KBM-7 (cell line): ENCODE measurements around the gene TMEM254.
"Not testable (repeated sequence)": the region's sequence is repeated elsewhere in the genome, so short reads cannot be mapped to it uniquely, and the experiment has no call there.

Source experiments
- DNase-seq: peaks from one replicate; pipeline ENCODE4 v3.0.0-alpha.2; 2015
- in situ Hi-C: fragments of 300-500 bp; cut with MboI; formaldehyde crosslinking; loops from 2 replicates; pipeline ENCODE4 v1.14.3; 2020; ENCODE audit warnings: low sequenced_read_pairs, low pct_unique_long_range_greater_than_20kb, mixed read lengths

The TMEM254 gene

GRCh38 chr10:80070057-80070456 is 8.4 kb upstream of the TMEM254 start:
- DNase-seq = no peak
- in situ Hi-C loops = no loop called here

- in situ Hi-C loops = no loop called here
- DNase-seq = no peak
Measured at GRCh38 chr10:80072584-80072983, 5.9 kb upstream of the TMEM254 start.

GRCh38 chr10:80075781-80076180 is 2.7 kb upstream of the TMEM254 start:
- DNase-seq = no peak
- in situ Hi-C loops = no loop called here

- DNase-seq = no peak
- in situ Hi-C loops = no loop called here
Measured at GRCh38 chr10:80077869-80078447, 507 bp upstream of the TMEM254 start.

- DNase-seq = no peak
- in situ Hi-C loops = no loop called here
Measured at GRCh38 chr10:80079312-80079719, 851 bp downstream of the TMEM254 start.

- in situ Hi-C loops = no loop called here
- no peak for DNase-seq
Measured at GRCh38 chr10:80081026-80081425, 2.6 kb downstream of the TMEM254 start.

- no peak for DNase-seq
- in situ Hi-C loops = no loop called here
Measured at GRCh38 chr10:80081801-80082750, 3.6 kb downstream of the TMEM254 start.

- in situ Hi-C loops = no loop called here
- peak; percentile 8 for DNase-seq
Measured at GRCh38 chr10:80090121-80090520, 11.7 kb downstream of the TMEM254 start.

- DNase-seq = no peak
- in situ Hi-C loops = no loop called here
Measured at GRCh38 chr10:80094231-80094630, 15.8 kb downstream of the TMEM254 start.

- in situ Hi-C loops, DNase-seq: not testable (repeated sequence)
Measured at GRCh38 chr10:80098272-80098671, 19.8 kb downstream of the TMEM254 start.

GRCh38 chr10:80099295-80099694 is 20.8 kb downstream of the TMEM254 start:
- in situ Hi-C loops = not testable (repeated sequence)

GRCh38 chr10:80100116-80100515 is 21.7 kb downstream of the TMEM254 start:
- no peak for DNase-seq
- in situ Hi-C loops = no loop called here

More at GRCh38 chr10:80099295-80099694, 20.8 kb downstream of the TMEM254 start:
- not testable (repeated sequence) for DNase-seq

- DNase-seq = no peak
- in situ Hi-C loops = no loop called here
Measured at GRCh38 chr10:80100861-80101695, 22.6 kb downstream of the TMEM254 start.

GRCh38 chr10:80104066-80104926 is 25.8 kb downstream of the TMEM254 start:
- in situ Hi-C loops = no loop called here
- no peak for DNase-seq

GRCh38 chr10:80108576-80109239 is 30.2 kb downstream of the TMEM254 start:
- peak; percentile 16 for DNase-seq
- in situ Hi-C loops = no loop called here

- in situ Hi-C loops = no loop called here
- DNase-seq = no peak
Measured at GRCh38 chr10:80110986-80111385, 32.5 kb downstream of the TMEM254 start.

GRCh38 chr10:80118669-80119068 is 40.2 kb downstream of the TMEM254 start:
- in situ Hi-C loops = no loop called here
- DNase-seq = no peak

- DNase-seq = no peak
- in situ Hi-C loops = no loop called here
Measured at GRCh38 chr10:80122110-80122710, 43.7 kb downstream of the TMEM254 start.
